GM18517 (cell line): Measurements from ENCODE around the gene SRD5A1.

Experiments
- ATAC-seq: cut with Tn5 transposase; IDR thresholded peaks from one replicate; pipeline ENCODE4 v1.9.1; 2021; ENCODE audit warnings: mild to moderate bottlenecking, moderate library complexity; ENCODE audit not compliant: unreplicated experiment

The SRD5A1 gene

GRCh38 chr5:6681682-6682081, 48.4 kb downstream of the SRD5A1 start:
- ATAC-seq = no peak

GRCh38 chr5:6682239-6682638, 49.0 kb downstream of the SRD5A1 start:
- no peak for ATAC-seq

GRCh38 chr5:6683241-6683640, 50.0 kb downstream of the SRD5A1 start:
- ATAC-seq = no peak

- ATAC-seq = no peak
Observed at GRCh38 chr5:6684075-6684474, 50.8 kb downstream of the SRD5A1 start.

GRCh38 chr5:6686501-6686900, 53.3 kb downstream of the SRD5A1 start:
- ATAC-seq = no peak

- no peak for ATAC-seq
Observed at GRCh38 chr5:6686915-6687409, 53.7 kb downstream of the SRD5A1 start.

- no peak for ATAC-seq
Observed at GRCh38 chr5:6687505-6687904, 54.3 kb downstream of the SRD5A1 start.

- no peak for ATAC-seq
Observed at GRCh38 chr5:6692906-6693305, 59.7 kb downstream of the SRD5A1 start.

- no peak for ATAC-seq
Observed at GRCh38 chr5:6698696-6699095, 65.5 kb downstream of the SRD5A1 start.

- no peak for ATAC-seq
Observed at GRCh38 chr5:6699357-6699756, 66.1 kb downstream of the SRD5A1 start.

- ATAC-seq = no peak
Observed at GRCh38 chr5:6700074-6700684, 66.9 kb downstream of the SRD5A1 start.

- ATAC-seq = no peak
Observed at GRCh38 chr5:6700685-6701355, 67.6 kb downstream of the SRD5A1 start.

GRCh38 chr5:6701491-6701890, 68.3 kb downstream of the SRD5A1 start:
- no peak for ATAC-seq

- ATAC-seq = no peak
Observed at GRCh38 chr5:6702633-6703032, 69.4 kb downstream of the SRD5A1 start.

- ATAC-seq = no peak
Observed at GRCh38 chr5:6703806-6704205, 70.6 kb downstream of the SRD5A1 start.

- ATAC-seq = no peak
Observed at GRCh38 chr5:6704361-6704851, 71.2 kb downstream of the SRD5A1 start.

GRCh38 chr5:6705088-6705487, 71.8 kb downstream of the SRD5A1 start:
- ATAC-seq = peak; percentile 61

GRCh38 chr5:6705959-6706358, 72.7 kb downstream of the SRD5A1 start:
- ATAC-seq = no peak

GRCh38 chr5:6707852-6708251, 74.6 kb downstream of the SRD5A1 start:
- no peak for ATAC-seq

GRCh38 chr5:6708814-6709213, 75.6 kb downstream of the SRD5A1 start:
- no peak for ATAC-seq

- ATAC-seq = no peak
Observed at GRCh38 chr5:6710070-6710469, 76.8 kb downstream of the SRD5A1 start.

GRCh38 chr5:6710551-6711318, 77.5 kb downstream of the SRD5A1 start:
- no peak for ATAC-seq
